NCI-H2196 (cell line): ENCODE data around the gene TIE1.

Source experiments
- DNase-seq: peaks from one replicate; lab custom pipeline; 2025; ENCODE audit not compliant: unreplicated experiment; lab: John Stamatoyannopoulos, UW

Gene TIE1

DNA sequence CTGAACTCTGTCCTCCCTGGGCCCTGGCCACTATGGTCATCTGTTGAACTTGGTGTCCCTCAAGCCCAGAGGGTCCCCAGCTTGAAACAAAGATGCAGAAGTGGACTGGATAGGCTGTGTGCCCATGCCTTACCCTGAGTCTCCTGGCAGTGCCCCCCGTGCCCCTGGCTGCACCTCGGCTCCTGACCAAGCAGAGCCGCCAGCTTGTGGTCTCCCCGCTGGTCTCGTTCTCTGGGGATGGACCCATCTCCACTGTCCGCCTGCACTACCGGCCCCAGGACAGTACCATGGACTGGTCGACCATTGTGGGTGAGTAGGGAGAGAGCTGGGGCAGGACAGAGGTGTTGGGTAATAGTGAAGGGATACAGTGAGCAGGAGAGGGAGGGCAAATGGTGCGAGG, 10.7 kb downstream of the TIE1 start:
- DNase-seq = no peak

DNA sequence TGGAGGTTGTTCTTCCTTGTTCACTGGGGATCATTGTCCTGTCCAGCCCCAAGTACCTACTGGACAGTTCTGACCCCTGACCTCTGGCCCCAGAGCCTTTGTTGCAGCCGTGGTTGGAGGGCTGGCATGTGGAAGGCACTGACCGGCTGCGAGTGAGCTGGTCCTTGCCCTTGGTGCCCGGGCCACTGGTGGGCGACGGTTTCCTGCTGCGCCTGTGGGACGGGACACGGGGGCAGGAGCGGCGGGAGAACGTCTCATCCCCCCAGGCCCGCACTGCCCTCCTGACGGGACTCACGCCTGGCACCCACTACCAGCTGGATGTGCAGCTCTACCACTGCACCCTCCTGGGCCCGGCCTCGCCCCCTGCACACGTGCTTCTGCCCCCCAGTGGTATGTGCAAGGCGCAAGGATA, 11.4 kb downstream of the TIE1 start:
- DNase-seq = no peak

DNA sequence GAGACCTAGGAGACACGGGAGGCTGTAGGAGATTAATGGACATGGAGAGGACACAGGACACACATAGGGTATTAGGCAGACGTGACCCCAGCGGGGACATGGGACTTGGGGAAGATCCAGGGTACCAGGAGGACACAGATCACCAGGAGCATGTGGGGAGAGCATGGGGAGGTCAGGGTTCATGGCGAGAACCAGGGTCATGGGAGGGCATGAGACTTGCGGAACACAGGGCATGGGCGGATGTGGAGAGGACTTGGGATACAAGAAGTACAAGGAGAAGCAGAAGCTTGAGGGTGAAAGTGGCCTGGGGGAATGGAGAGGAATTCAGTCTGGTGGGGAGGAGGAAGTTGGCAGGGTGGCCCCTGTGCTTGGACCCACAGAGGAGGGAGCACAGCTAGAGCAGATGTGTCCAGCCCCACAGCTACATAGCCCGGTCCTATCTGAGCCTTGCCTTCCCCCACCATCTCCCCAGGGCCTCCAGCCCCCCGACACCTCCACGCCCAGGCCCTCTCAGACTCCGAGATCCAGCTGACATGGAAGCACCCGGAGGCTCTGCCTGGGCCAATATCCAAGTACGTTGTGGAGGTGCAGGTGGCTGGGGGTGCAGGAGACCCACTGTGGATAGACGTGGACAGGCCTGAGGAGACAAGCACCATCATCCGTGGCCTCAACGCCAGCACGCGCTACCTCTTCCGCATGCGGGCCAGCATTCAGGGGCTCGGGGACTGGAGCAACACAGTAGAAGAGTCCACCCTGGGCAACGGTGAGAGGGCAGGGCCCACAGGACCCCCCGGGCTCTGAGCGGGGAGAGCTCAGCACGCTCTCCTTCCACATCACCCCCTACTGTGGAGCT, 12.1 kb downstream of the TIE1 start:
- no peak for DNase-seq

DNA sequence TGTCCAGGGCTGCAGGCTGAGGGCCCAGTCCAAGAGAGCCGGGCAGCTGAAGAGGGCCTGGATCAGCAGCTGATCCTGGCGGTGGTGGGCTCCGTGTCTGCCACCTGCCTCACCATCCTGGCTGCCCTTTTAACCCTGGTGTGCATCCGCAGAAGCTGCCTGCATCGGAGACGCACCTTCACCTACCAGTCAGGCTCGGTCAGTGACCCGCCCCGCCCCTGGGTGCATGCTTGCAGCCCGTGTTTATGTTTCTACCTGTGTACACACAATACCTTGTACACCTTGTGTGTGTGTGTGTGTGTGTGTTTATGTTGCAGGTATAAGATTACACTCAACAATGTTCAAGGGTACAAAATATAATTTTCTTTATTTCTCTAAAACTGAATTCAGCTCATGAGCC, 13.0 kb downstream of the TIE1 start:
- no peak for DNase-seq

DNA sequence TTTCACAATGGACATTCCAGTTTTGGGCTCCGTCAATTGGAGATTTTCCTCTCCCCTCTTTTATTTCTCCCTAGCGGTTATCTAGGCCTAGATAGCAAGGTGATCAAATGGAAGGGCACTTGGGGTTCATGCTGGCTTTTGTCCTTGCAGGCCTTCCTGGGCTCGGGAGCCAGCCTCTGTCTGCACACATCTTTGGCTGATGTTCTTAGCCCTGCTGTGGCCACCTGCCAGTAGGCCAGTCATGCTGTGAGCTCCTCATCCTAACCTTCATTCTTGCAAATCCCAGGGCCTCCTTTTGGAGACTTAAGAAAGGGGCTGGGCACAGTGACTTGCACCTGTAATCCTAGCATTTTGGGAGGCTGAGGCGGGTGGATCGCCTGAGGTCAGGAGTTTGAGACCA, 13.5 kb downstream of the TIE1 start:
- DNase-seq = no peak

DNA sequence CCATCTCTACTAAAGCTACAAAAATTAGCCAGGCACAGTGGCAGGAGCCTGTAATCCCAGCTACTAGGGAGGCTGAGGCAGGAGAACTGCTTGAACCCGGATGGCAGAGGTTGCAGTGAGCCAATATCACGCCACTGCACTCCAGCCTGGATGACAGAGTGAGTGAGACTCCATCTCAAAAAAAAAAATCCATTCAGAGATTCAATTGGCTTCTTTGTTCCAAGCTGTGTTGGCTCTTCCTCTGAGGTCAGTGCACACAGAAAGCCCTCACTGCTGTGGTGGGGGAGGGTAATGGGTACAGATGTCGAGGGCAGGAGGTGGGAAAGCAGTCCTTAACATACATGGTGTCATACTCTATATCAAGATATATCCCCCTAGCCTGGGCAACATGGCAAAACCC, 14.7 kb downstream of the TIE1 start:
- no peak for DNase-seq

DNA sequence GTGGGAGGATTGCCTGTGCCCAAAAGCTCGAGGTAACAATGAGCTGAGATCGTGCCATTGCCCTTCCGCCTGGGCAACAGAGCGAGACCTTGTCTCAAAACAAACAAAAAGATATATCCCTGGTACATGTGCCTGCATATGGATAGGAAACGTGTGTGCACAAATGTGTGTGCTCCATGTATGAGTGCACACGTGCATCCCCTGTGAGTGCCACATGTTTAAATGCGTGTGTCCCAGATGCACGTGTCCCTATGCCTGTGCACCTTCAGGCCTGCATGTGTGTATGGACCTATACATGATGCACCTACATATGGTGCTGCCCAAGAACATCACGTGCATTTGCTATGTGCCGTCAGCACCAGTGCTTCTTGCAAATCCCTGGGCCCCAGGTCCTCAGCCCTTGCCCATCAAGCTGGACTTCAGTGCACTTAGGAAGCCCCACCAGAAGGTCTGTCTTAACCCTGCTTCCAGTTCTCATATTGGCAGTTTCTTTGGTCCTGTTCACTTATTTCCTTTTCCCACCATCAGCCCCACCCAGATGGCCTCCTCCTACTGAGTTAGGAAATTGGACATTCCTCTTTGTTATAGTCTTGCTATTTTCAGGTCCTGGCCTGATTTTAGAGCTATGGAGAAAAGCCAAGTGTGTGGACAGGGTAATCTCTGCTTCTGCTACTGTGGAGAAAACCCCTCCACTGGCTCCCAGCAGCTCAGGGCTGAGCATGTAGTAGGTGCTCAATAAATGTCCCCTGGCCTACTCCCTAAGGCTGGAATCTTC, 15.4 kb downstream of the TIE1 start:
- DNase-seq = no peak

DNA sequence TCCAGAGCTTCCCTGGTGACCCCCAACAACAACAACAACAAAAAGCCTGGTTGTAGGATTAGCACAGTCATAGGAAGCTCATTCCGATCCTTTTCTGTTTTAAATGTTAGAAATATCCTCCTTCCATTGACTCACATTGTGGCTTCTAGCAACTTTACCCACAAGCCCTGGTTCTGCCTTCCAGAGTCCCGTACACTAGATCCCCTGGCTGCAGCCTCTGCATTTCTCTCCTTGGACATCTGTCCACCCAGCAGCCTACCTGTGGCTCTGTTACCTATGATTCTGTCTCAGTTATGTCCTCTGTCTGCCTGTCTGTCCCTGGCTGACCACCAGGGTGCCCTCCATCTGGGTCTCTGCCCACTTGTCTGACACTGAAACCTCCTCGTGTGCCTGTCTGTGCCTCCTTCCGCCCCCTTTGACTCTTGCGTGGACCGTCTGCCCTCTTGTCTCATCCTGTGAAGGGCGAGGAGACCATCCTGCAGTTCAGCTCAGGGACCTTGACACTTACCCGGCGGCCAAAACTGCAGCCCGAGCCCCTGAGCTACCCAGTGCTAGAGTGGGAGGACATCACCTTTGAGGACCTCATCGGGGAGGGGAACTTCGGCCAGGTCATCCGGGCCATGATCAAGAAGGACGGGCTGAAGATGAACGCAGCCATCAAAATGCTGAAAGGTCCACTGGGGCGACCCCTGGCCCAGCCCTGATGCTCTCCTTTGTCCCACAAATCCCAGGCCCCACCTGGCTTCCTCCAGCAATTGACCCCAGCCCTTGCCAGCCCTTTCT, 16.1 kb downstream of the TIE1 start:
- no peak for DNase-seq

DNA sequence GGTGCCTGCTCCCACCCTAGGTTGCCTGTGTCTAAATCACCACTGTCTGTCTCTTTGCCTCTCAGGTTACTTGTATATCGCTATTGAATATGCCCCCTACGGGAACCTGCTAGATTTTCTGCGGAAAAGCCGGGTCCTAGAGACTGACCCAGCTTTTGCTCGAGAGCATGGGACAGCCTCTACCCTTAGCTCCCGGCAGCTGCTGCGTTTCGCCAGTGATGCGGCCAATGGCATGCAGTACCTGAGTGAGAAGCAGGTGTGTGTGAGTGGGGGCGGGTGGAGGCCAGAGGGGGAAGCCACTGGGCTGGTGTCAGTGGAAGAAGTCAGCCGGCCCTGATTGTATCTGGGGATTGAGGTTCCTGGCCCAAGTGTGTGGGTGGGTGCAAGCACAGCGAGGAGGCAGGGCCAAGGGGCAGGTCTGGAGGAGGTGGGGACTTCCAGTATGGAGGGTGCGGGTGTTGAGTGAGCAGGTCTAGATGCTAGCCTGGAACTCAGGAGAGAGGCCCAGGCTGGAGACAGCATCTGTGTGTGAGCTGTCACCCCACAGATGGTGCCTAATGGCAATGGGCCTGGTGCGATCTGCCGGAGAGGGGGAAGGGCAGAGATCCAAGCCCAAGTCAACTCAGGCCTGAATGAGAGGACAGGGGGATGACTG, 17.2 kb downstream of the TIE1 start:
- no peak for DNase-seq

DNA sequence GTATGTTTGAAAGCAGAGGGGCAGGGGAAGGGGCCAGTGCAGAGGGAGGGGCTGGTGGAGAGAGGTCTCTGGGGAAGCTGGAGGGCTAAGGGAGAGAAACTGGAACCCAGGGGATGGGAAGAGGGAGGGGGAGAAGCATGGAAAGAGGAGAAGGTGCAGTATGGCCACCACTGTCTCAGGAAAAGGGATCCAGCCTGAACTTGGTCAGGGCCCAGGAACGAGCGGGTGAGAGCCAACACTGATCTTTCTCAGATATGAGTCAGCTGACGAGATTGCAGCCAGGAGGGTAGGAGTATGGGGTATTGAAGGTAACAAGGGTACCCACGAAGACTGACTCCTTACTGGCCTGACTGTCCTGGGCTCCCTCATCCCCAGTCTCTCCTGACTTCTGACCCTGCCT, 18.0 kb downstream of the TIE1 start:
- DNase-seq = no peak

DNA sequence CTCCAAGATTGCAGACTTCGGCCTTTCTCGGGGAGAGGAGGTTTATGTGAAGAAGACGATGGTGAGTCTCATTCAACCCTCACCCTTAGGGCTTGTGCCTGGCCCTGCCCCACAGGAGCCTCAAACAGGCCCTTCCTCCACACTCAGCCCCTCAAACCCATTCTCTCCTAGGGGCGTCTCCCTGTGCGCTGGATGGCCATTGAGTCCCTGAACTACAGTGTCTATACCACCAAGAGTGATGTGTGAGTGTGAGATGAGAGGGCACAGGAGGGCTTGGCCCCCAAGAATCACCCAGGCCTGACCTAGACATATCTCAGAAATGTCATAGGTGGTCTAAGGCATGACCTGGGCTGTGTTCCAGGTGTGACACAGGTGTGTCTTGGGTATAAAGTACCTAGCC, 18.5 kb downstream of the TIE1 start:
- DNase-seq = no peak

DNA sequence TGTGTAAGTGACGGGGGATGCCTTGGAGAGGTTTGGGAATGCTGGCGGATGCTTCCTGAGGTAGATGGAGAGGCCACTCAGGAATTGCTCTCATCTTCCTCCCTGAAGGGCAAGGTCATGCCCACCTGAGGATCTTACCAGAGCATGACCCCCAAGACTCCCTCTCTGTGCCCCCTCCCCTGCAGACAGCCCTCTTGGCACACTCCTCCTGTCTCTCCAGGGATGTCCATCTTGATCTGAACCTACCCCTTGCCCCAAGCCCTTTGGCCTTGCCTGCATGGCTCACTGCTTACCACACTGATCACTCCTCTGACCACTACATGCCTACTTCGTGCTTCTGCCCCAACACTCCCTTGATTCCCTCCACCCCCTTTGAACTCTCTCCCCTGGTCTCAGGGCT, 19.0 kb downstream of the TIE1 start:
- DNase-seq = no peak

DNA sequence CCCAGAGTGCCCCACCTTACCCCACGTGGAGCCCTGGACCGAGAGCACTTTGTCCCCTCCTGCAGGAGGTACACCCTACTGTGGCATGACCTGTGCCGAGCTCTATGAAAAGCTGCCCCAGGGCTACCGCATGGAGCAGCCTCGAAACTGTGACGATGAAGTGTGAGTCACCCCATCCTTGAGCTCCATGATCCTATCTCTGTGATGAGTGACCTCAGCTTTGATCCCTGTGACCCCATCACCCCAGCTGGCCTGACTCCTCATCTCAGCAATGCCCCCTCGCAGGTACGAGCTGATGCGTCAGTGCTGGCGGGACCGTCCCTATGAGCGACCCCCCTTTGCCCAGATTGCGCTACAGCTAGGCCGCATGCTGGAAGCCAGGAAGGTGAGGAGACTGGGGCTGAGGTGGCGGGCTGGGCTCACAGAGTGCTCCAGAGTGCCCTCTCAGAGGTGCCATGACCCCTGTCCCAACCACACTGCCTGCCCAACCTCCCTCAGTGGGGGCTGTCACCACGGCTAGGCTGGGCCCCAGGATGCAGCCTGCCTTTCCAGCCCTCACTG, 20.6 kb downstream of the TIE1 start:
- DNase-seq = no peak

DNA sequence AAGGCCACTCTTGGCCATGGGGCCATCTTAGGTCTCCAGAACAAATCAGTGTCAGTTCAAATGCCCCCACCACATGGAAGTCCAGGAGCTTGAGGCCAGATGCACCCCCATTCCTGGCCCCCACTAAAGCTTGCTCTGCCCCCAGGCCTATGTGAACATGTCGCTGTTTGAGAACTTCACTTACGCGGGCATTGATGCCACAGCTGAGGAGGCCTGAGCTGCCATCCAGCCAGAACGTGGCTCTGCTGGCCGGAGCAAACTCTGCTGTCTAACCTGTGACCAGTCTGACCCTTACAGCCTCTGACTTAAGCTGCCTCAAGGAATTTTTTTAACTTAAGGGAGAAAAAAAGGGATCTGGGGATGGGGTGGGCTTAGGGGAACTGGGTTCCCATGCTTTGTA, 21.7 kb downstream of the TIE1 start:
- DNase-seq = no peak

DNA sequence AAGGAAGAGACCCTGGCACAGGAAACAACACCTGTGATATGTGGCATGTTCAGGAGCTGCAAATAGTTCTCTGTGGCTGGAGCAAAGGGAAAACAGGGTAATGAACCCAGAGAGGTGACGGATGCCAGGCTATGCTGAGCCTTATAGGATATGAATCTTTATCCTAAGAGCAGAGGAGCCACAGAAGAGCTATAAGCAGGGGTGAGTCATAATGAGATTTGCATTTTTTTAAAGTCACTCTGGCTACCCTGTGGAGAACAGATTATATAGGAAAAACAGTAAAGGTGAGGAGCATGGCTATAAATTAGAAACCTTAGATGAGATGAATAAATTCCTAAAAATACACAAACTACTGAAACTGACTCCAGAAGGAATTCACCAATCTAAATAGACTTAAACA, 24.0 kb downstream of the TIE1 start:
- no peak for DNase-seq

DNA sequence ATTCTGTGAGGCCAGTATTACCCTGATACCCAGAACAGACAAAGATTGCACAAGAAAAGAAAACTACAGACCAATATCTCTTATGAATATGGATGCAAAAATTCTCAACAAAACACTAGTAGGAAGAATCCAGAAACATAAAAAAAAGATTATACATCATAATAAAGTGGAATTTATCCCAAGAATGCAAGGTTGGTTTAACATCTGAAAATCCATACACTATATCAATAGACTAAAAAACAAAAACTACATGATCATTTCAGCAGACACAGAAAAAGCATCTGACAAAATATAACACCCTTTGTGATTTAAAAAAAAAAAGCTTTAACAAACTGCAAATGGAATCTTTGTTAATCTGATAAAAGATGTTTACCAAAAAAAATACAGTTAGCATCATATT, 24.6 kb downstream of the TIE1 start:
- DNase-seq = no peak

DNA sequence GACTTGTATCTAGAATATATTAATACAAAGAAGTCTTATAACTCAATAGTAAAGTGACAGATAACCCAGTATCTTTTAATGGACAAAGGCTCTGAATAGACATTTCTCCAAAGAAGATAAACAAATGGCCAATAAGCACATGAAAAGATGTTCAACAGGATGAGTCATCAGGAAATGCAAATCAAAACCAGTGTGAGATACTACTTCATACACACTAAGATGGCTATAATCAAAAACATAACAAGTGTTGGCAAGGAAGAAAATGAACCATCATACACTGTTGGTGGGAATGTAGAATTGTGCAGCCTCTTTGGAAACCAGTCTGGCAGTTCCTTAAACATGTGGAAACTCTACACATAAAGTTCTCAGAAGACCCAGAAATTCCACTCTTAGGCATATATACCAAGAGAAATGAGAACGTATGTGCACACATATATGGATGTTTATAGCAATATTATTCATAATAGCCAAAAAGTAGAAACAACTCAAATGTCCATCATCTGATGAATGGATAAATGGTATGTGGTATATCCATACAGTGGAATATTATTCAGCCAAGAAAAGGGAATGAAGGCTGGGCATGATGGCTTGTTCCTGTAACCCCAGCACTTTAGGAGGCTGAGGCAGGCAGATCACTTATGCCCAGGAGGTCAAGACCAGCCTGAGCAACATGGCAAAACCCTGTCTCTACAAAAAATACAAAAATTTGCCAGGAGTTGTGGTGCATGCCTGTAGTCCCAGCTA, 26.9 kb downstream of the TIE1 start:
- no peak for DNase-seq

DNA sequence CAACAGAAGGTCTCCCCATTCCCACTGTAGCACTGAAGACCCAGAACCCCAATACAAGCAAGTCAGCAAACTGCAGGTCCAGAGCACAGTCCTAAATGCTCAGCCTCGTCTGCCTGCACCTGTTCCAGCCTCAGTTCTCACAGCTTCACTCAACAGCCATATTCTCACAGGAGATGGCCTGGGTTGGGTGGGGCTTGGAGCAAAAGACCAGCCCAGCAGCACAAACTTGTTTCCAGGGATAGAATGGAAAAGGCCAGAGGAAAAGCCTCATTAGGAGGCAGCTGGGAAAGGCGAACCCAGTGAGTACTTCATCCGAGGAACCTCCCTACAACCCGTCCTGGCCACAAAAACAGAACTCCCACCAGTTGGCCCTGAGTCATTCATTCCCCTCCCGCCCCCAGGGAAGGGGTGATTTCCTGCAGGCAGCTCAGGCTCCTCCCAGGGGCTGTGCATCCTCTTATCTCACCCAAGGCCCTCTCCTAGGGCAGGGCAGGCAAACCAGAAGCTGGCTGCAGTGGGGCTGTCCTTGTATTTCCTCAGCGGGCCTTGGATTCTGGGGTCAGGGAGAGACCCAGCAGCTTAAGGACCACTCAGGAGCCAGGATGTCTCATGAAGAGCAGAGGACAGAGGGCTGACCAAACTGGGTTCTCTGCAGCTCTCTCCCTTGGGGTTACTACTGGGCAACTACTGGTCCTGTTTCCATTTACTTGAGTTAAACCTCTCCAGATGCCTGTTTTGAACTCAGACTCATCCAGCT, 29.4 kb downstream of the TIE1 start:
- no peak for DNase-seq

DNA sequence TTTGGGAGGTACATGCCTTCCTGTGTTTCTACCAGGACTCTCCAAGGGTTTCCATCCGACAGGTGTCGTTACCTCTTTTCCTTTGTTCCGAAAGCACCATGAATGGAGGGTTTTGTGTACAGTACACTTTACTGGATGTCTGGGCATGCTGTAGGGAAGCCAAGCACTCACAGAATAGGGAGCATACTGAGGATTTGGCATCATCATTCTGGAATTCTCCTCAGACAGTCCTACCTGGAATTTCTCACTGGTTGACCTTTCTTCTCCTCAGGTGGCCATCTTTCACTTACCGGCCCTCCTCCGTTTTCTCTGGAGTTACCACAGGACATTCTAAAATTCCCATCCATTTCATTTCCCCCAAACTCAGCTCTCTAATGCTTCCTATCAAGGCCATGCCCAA, 30.9 kb downstream of the TIE1 start:
- no peak for DNase-seq
